WTC11 (cell line): ENCODE data around the gene TCAF2.
"Not testable (repeated sequence)": the region's sequence is repeated elsewhere in the genome, so short reads cannot be mapped to it uniquely, and the experiment has no call there.

ENCODE experiments used
- ATF1 ChIP-seq: sonication (generic); formaldehyde crosslinking; IDR thresholded peaks from 2 replicates; pipeline ENCODE4 v1.8.1; 2023; ENCODE audit warnings: mild to moderate bottlenecking, moderate library complexity, missing genetic modification reagents
- CREM ChIP-seq: sonication (generic); formaldehyde crosslinking; IDR thresholded peaks from 2 replicates; pipeline ENCODE4 v1.8.1; 2022; ENCODE audit warnings: mild to moderate bottlenecking, missing genetic modification reagents, moderate library complexity
- GABPB1 ChIP-seq: sonication (generic); formaldehyde crosslinking; IDR thresholded peaks from 2 replicates; pipeline ENCODE4 v1.8.1; 2023; ENCODE audit warnings: mild to moderate bottlenecking, missing genetic modification reagents
- HMGA2 ChIP-seq: fragments of 250-450 bp; sonication (Bioruptor Pico); IDR thresholded peaks from 2 replicates; pipeline ENCODE4 v1.4.0; 2021; ENCODE audit warnings: mild to moderate bottlenecking, moderate library complexity
- MXD4 ChIP-seq: fragments of 250-450 bp; sonication (Bioruptor Pico); IDR thresholded peaks from 2 replicates; pipeline ENCODE4 v1.8.0; 2021; ENCODE audit warnings: mild to moderate bottlenecking, moderate library complexity, borderline replicate concordance
- NR3C1 ChIP-seq: sonication (generic); formaldehyde crosslinking; conservative IDR thresholded peaks from 2 replicates; pipeline ENCODE4 v1.8.1; 2023; ENCODE audit warnings: low read depth, mild to moderate bottlenecking, missing genetic modification reagents
- TEAD4 ChIP-seq: sonication (generic); formaldehyde crosslinking; IDR thresholded peaks from 2 replicates; pipeline ENCODE4 v1.8.0; 2022; ENCODE audit warnings: mild to moderate bottlenecking, missing genetic modification reagents
- TF ChIP-seq, protein P1 (sequence below): sonication (generic); formaldehyde crosslinking; IDR thresholded peaks from 2 replicates; pipeline ENCODE4 v1.8.0; 2022; ENCODE audit warnings: mild to moderate bottlenecking, missing genetic modification reagents
- TF ChIP-seq, protein P2 (sequence below): sonication (generic); formaldehyde crosslinking; conservative IDR thresholded peaks from 2 replicates; pipeline ENCODE4 v1.8.1; 2022; ENCODE audit warnings: mild to moderate bottlenecking, missing genetic modification reagents
- TF ChIP-seq, protein P3 (sequence below): sonication (generic); formaldehyde crosslinking; IDR thresholded peaks from 2 replicates; pipeline ENCODE4 v1.8.1; 2023; ENCODE audit warnings: mild to moderate bottlenecking, moderate library complexity, missing genetic modification reagents
- TF ChIP-seq, protein P4 (sequence below): fragments of 200-600 bp; IDR thresholded peaks from 2 replicates; pipeline ENCODE4 v1.8.0; 2022; ENCODE audit warnings: antibody characterized with exemption
- TF ChIP-seq, protein P5 (sequence below): sonication (generic); formaldehyde crosslinking; IDR thresholded peaks from 2 replicates; pipeline ENCODE4 v1.8.1; 2022; ENCODE audit warnings: mild to moderate bottlenecking, missing genetic modification reagents, moderate library complexity, borderline replicate concordance
- TF ChIP-seq, protein P6 (sequence below): sonication (generic); formaldehyde crosslinking; IDR thresholded peaks from 2 replicates; pipeline ENCODE4 v1.8.0; 2022; ENCODE audit warnings: mild to moderate bottlenecking, missing genetic modification reagents

DNA sequence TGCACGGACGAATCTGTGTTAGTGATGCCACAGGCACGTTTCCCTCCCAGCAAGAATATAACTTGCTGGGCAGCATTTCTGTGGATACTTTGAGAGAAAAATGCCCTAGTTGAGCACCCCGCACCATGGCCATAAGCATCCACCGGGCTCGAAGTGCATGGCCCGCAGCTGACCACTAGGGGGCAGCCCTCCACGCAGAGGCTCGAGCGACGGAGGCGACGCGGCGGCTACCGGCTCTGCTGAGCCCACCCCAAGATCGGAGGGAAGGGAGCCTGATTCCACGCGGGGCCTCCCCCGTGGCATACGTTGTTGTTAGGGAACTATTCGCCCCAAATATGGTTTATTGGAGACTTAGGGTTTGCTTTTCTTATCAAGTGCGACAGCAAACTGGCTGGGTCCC is 716 bp upstream of the TCAF2 start:
- TF ChIP-seq, protein P1, sequence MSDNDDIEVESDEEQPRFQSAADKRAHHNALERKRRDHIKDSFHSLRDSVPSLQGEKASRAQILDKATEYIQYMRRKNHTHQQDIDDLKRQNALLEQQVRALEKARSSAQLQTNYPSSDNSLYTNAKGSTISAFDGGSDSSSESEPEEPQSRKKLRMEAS (CRISPR knock-in tag): not testable (repeated sequence)
- TF ChIP-seq, protein P2, sequence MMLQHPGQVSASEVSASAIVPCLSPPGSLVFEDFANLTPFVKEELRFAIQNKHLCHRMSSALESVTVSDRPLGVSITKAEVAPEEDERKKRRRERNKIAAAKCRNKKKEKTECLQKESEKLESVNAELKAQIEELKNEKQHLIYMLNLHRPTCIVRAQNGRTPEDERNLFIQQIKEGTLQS (CRISPR knock-in tag): not testable (repeated sequence)
- TF ChIP-seq, protein P3, sequence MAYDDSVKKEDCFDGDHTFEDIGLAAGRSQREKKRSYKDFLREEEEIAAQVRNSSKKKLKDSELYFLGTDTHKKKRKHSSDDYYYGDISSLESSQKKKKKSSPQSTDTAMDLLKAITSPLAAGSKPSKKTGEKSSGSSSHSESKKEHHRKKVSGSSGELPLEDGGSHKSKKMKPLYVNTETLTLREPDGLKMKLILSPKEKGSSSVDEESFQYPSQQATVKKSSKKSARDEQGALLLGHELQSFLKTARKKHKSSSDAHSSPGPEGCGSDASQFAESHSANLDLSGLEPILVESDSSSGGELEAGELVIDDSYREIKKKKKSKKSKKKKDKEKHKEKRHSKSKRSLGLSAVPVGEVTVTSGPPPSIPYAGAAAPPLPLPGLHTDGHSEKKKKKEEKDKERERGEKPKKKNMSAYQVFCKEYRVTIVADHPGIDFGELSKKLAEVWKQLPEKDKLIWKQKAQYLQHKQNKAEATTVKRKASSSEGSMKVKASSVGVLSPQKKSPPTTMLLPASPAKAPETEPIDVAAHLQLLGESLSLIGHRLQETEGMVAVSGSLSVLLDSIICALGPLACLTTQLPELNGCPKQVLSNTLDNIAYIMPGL (CRISPR knock-in tag): not testable (repeated sequence)
- not testable (repeated sequence) for TF ChIP-seq HMGA2, CREM, TEAD4, ATF1, MXD4, GABPB1, NR3C1 (CRISPR knock-in tag)
- TF ChIP-seq, protein P4, sequence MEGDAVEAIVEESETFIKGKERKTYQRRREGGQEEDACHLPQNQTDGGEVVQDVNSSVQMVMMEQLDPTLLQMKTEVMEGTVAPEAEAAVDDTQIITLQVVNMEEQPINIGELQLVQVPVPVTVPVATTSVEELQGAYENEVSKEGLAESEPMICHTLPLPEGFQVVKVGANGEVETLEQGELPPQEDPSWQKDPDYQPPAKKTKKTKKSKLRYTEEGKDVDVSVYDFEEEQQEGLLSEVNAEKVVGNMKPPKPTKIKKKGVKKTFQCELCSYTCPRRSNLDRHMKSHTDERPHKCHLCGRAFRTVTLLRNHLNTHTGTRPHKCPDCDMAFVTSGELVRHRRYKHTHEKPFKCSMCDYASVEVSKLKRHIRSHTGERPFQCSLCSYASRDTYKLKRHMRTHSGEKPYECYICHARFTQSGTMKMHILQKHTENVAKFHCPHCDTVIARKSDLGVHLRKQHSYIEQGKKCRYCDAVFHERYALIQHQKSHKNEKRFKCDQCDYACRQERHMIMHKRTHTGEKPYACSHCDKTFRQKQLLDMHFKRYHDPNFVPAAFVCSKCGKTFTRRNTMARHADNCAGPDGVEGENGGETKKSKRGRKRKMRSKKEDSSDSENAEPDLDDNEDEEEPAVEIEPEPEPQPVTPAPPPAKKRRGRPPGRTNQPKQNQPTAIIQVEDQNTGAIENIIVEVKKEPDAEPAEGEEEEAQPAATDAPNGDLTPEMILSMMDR: not testable (repeated sequence)
- TF ChIP-seq, protein P5, sequence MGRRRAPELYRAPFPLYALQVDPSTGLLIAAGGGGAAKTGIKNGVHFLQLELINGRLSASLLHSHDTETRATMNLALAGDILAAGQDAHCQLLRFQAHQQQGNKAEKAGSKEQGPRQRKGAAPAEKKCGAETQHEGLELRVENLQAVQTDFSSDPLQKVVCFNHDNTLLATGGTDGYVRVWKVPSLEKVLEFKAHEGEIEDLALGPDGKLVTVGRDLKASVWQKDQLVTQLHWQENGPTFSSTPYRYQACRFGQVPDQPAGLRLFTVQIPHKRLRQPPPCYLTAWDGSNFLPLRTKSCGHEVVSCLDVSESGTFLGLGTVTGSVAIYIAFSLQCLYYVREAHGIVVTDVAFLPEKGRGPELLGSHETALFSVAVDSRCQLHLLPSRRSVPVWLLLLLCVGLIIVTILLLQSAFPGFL (CRISPR knock-in tag): not testable (repeated sequence)
- TF ChIP-seq, protein P6, sequence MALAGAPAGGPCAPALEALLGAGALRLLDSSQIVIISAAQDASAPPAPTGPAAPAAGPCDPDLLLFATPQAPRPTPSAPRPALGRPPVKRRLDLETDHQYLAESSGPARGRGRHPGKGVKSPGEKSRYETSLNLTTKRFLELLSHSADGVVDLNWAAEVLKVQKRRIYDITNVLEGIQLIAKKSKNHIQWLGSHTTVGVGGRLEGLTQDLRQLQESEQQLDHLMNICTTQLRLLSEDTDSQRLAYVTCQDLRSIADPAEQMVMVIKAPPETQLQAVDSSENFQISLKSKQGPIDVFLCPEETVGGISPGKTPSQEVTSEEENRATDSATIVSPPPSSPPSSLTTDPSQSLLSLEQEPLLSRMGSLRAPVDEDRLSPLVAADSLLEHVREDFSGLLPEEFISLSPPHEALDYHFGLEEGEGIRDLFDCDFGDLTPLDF: not testable (repeated sequence)
